Ramos (cell line): ENCODE measurements around the gene ARHGDIA.

ENCODE experiments used
- in situ Hi-C: fragments of 300-500 bp; cut with MboI; formaldehyde crosslinking; loops from one replicate; pipeline ENCODE4 v1.14.3; 2022; ENCODE audit warnings: low sequenced_read_pairs; ENCODE audit not compliant: unreplicated experiment

Gene ARHGDIA

DNA sequence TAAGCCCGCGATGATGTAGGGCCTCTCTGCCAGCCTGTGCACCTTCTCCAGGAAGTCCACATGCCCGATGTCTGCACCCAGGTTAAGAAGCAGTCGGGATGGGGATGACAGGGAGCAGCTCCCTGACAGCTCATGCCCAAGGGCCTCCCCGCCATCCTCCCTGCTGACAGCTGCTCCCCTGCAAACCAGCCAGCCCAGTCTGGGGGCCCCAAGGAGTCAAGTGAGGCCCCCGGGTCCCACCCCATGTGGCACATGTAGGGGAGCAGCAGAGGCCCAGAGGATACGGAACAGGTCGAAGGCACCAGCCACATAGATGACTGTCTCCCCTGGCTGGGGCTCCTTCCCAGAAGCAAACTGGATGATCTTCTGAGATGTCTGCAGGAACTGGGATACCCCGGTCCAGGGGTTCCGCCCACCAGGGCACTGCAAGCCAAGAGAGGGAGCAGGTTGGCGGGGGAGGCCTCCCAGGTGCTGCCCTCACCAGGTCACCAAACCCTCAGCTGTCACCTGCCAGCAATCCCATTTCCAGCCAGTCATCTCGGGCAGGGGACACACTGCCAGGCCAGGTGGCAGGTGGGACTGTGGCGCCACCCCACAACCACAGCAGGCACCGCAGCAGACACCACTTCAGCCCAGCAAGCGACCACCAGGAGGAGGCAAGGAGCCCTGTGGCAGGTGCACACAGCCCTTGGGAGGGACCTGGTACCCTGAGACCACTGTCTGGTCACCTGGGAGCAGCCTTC lies 35.5 kb upstream of the ARHGDIA start:
- in situ Hi-C loops: no loop called here

DNA sequence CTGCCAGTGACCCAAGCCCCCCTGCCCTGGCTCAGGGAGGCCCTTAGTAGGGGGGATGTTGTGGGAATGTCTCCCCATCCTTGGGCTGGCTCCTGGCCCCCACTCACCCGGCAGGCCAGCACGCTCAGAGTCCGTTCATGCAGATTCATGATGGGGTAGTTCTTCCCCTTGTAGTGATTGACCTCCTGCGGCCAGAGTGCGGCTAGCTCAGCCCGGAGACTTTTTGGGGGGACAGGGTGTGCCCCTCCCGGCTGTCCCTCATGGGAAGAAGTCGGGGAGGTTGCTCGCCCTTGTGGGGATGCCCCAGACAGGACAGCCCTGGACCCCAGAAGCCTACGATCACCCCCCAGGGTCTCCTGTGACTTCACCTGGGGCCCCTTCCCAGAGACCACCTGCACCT lies 34.9 kb upstream of the ARHGDIA start:
- in situ Hi-C loops: no loop called here

DNA sequence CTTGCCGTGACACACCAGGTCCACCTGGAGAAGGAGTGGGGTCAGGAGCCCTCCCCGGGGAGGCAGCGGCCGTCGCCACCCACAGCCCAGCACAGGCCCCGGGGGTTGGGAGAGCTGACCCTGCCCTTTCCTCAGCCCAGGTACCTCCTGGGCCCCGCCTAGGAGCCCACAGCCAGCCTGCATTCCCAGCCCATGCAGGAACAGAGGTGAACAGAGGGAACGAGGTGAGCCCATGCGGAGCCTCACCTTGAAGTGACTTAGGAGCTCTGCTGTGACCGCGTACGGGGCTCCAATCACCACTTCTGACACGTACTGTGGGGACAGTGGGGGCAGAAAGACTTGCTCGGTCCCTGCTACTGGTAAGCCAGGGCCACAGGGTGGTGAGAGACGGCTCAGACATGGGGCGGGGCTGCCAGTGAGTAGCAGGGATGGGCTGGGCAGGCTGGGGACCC lies 34.3 kb upstream of the ARHGDIA start:
- in situ Hi-C loops: no loop called here

DNA sequence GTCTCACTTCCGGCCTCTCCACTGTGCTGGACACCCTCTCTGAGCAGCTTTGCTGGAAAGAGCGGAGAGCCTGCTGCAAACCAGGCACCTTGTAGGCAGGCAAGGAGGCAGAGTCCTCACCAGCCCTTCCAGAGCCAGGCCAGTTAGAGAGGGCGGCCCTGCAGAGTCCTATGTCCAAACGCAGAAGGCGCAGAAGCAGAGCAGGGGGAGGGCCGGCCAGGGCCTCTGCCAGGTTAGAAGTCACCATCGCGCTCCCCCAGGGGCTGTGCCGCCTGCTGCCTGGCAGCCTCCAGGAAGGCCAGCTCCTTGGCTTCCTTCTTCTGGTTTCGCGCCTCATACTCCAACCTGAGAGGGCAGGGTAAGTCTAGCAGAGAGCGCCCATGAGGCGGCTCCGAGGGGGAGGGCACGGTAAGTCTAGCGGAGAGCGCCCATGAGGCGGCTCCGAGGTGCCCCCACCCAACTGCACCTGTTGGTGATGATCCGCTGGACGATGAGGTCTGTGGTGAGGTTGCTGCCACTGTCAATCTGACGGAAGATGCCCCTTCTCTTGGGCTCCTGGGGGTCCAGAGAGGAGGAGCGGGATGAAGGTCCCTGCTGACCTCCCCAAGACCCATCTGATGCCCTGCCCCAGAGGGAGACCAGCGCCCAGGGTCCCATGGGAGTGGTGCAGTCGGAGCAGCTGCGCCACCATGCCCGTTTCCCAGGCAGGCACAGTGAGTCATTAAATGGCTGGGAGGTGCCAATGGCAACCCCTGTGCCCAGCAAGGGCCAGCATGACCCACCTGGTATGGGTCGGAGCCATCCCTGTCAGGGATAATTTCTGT lies 33.7 kb upstream of the ARHGDIA start:
- in situ Hi-C loops: no loop called here

DNA sequence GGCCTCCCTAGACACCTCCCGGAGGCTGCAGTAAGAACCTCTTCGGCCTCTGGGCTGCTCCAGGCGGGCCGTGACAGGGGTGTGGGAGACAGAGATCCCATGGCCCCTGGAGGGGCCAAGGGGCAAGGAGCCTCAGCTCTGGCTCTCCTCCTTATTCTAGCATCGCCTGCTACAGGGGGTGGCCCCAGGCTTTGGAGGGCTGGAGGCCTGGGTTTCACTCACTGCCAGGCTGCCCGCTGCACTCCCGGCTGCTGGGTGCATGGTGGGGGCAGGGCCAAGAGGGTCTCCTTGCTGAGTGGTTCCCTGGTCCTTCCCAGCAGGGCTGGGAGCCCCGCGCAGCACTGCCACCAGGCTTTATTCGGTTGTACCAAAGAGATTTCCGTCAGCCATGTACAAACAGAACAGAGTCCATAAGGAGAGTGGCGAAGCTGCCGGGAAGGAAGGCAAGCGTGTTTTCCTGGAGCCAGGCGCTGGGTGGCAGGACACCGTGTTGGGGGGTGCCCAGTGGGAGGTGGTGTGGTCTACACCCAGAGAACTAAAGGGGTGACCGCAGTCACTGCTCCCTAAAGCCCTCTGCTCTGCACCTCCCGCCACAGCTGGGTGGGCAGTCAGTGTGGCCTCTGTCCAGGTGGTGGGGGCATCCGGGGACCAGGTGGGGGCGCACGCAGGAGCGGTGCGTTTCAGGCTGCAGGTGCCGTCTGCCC lies 32.9 kb upstream of the ARHGDIA start:
- in situ Hi-C loops: no loop called here

DNA sequence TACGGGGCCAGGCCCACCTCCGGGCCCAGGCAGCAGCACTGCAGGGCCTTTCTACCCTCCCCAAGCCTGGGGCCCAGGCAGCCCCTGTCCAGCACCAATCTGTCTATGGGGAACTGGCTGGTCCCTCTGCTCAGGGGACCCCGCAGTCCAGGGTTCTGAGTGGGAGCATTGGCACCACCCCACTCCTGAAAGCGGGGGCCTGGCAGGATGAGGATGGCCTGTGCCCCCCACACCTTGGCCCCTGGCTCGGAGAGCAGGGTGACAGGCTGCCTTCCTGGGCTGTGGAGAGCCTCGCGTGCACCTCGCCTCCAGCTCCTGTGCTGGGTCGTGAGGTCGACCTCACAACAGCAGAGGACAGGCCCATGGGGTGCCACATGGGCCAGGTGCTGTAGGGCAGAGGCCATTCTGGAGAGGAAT lies 32.3 kb upstream of the ARHGDIA start:
- in situ Hi-C loops: no loop called here

DNA sequence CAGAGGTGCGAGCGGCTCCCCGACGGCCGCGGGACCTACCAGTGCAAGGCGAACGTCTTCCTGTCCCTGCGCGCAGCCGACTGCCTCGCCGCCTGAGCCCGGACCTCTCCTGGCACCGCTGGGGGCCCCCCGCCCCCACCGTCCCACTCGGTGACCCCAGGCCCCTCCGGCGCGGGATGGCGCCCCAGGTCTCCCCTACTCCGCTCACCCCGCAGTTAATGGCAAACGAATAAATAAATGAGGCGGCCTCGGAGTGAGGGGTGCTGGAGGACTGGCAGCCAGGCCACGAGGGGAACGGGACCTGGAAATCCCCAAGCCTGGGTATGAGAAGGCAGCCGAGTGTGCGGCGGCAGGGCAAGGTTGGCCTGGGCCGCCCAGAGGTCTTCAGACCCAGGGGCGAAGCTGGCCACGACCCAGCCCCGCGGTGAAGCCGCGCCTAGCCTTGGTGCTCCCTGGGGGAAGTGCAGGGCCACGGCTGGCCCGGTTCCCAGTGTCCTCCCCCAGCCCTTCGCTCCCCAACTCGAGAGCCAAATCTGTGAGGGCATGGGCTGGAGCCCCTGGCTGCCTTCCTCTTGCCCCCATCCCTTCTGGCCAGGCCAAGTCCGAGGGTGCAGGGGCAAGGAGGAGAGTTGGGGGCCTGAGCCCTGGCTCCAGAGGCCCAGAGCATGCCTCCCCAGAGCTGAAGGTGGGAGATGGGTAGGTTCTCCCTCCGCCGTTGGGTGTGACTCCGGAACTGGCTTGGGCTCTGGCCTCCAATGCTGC lies 31.7 kb upstream of the ARHGDIA start:
- in situ Hi-C loops: no loop called here

DNA sequence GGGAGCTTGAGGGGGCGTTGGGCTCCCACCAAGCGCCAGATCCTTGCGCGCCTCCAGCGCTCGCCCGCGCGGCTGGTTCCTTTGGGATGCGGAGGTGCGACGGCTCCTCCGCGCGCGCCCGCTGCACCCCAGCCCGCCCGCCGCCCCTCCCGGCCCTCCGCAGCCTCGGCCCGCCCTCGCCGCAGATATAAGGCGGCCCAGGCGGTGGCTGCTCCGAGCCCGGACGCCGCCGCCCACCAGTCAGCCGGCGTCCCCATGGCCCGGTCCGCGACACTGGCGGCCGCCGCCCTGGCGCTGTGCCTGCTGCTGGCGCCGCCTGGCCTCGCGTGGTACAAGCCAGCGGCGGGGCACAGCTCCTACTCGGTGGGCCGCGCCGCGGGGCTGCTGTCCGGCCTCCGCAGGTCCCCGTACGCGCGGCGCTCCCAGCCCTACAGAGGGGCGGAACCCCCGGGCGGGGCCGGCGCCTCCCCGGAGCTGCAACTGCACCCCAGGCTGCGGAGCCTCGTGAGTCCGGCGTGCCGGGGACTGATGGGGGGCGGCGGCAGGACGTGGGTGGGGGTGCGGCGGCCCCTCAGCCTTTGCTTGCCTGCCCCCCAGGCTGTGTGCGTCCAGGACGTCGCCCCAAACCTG lies 31.0 kb upstream of the ARHGDIA start, which contains the start of gene NPB:
NPB (plus strand) TSS at position 216 of the 630 bp plus-strand sequence; CDS start at position 256, 40 bp downstream.
- in situ Hi-C loops: no loop called here

DNA sequence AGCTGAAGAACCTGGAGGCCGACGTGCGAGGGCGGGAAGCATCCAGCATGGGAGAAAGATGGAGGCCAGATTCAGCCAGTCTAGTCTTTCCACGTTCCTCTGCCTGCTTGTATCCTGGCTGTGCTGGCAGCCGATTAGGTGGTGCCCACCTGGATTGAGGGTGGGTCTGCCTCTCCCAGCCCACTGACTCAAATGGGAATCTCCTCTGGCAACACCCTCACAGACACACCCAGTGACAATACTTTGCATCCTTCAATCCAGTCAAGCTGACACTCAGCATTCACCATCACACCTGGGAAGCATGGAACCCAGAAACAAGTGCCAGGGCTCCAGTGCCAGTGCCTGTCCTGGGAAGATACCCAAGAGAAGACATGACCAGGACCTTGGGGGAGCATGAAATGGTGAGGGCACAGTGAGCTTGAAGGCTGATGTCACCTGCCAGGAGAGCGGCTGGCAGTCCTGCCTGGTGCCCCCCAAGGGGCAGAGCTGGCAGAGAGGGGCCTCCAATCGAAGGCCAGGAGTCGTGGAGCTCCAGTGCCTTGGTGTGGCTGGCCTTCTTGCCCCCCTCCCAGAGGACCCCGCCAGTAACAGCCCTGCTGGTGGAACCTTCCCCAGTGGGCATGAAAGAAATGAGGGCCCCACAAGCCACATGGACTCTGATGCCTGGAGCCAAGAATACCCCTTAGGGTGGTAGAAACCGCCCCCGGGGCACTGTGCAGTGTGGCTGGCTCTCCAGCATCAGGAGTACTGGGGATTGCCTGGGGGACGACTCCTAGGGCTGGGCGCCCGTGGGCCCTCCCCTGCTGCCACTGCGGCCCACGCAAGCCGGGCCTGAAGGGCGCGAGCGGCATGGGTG lies 30.3 kb upstream of the ARHGDIA start:
- in situ Hi-C loops: no loop called here

DNA sequence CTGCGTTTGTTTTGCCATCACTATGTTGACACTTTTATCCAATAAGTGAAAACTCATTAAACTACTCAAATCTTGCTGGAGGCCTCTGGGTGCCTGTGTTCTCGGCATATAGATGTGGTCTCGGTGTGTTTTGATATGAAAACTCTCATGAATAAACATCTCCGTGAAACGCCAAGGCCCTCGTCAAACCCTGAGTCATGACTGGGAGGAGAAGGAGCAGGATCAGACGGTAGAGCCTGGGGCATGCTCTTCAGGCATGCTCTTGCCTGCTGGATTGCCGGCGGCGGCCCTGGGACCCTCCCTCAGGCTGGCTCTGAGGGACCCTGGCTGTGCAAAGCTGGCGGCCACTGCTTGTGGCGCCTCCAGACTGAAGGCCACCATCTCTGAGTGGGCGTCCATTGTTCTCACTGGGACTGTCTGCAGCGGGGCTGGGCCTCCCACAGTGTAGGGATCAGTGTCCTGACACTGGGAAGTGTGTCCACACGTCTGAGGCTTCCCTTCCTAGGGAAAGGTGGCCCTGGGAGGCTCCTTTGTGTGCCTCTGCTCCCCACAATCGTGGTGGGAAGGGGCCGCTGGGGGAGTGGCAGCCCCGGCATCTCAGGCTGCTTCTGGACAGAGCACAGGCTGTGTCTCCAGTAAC lies 29.2 kb upstream of the ARHGDIA start:
- in situ Hi-C loops: no loop called here

DNA sequence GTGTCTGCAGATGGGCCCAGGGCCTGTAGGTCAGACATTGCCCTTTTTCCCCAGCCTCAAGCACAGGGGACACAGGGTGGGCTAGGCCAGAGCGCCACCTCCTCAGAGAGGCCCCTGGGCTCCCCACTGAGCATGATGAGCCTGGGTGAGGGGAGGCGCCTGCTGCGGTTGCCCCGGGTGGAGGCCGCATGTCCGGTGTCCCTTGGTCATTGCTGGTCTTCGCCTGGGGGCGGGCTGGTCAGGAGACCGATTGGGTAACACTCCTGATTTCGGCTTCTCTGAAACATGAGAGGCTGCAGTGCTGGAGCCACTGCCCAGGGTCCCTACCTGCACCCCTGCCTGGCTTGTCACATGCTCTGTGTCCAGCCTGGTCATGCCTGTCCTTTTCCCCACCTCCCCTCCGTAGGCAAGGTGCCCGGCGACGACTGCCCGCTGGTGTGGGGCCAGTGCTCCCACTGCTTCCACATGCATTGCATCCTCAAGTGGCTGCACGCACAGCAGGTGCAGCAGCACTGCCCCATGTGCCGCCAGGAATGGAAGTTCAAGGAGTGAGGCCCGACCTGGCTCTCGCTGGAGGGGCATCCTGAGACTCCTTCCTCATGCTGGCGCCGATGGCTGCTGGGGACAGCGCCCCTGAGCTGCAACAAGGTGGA lies 28.5 kb upstream of the ARHGDIA start:
- in situ Hi-C loops: no loop called here

DNA sequence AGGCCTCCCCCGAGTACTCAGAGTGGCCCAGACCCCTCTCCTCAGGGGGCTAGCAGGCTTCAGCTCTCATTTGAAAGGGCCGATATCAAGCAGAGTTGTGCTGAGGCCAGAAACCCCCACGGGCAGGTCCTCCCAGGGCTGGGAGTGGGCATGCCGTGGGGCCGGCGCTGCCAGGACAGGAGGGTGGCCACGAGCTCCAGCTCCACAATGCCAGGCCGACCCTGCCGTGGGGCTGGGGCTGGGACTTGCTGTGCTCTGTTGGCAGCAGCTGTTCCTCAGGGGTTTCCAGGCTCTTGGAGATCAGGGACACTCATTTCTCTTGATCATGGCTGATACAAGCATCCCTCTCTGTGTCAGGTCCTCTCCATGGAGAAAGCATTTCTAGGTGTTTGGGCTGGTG lies 27.7 kb upstream of the ARHGDIA start:
- in situ Hi-C loops: no loop called here

DNA sequence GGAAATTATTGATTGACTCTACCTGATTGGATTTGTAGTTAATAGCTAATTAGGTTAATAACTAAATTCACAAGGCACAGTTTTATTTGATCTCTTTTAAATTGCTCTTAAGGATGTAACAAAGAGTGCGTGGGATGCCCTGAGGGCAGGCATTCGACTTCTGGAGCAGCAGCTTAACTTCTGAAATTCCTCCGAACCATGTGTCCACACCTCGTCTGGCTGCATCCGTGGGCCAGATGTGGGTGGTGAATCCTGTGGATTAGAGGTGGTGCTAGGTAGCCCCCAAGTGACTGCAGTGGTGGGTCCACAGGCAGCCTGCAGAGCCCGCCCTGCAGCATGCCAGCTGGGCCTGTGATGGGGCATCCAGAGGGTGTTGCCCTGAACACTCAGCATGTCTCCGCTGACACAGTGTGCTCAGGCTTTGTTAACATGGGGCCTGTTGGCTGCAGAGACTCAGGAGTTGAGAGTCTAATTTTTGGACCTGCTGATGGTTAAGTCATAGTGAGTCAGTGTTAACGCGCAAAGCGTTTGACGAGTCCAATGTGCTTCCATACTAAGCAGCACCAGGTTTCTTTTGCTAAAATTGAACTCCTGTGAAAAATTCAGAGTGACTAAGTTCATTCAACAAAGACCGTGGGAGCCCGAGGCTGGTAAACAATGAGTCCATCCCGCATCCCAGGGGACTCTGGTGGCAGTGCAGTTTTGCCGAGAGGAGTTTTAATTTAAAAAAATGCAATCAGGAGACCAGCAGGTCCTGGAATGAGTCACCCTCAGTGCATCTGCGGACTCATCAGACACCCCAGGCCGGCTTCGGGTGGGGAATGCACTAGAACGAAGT lies 27.1 kb upstream of the ARHGDIA start:
- in situ Hi-C loops: no loop called here

DNA sequence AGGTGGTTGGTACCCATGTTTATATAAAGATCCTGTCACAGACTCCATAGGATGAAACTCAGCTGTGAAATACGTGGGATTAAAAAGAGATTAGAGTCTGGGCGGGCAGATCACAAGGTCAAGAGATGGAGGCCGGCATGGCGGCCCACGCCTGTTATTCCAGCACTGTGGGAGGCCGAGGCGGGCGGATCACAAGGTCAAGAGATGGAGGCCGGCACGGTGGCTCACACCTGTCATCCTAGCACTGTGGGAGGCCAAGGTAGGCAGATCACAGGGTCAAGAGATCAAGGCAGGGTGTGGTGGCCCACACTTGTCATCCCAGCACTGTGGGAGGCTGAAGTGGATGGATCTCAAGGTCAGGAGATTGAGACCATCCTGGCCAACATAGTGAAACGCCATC lies 24.3 kb upstream of the ARHGDIA start:
- in situ Hi-C loops: no loop called here

DNA sequence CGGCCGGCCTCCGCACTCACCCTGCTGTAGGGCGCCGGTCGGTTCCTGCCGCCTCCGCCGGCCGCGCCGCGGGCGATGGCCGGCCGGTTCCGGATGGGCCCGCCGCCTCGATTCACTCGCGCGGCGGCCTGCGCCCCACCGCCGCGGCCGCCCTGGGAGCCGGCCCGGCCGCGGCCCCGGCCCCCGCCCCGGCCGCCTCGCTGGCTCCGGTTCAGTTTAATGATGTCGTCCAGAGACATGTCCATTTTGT lies 20.1 kb upstream of the ARHGDIA start:
- in situ Hi-C loops: no loop called here

DNA sequence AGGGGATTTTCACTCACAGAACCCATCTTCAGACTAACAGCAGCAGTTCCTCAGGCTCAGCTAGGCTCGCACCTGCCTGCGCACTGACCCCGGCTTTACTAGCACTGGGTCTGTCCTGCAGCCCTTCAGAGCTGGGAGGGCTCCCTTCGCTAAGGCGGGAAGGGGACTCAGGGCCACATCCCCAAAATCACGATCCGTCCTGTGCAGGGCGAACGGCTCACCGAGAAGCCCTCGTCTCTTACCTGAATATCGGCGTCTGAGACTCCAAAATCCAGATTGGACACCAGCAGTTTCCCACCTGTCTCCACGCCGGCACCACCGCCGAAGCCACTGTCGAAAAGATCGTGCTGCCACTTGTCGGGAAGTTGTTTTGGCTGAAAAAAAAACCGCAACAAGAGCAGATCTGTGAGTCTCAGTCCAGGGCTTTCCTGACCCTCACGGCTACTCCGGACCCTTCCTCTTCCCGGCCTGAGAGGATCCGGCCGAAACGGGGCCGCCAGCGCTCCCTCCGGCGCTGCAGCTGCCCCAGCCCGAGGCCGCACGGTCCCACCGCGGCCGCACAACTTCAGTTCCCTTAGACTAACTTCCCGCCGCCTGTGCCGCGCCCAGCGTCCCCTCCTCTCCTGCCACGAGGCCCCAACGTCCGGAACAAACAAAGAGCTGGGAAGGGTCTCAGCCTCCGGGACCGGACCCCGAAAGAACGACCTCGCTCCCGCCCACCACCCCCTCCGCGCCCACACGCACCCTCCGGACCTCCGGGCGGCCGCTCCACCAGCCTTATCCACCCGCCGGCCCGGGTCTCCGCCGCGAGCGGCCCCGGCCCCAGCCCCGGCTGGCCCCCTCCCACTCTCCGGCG lies 19.5 kb upstream of the ARHGDIA start:
- in situ Hi-C loops: no loop called here
